Measurements from ENCODE around the gene FOXP1. TPM values are rescaled to one million over a fixed set of nuclear protein-coding genes. Genes with fewer than 3 reads are reported as not detected.

FOXP1 gene
- total RNA-seq (ENCODE audit: low replicate concordance), result 56.7 and 83.2 TPM in 2 replicates

GRCh38 chr3:71583566-71584393, at the start of gene FOXP1:
Gene FOXP1 (minus strand): TSS chr3:71583728. CDS start chr3:71198381, 385,347 bp downstream.

Other genes with a start within 250 kb of the FOXP1 start
- gene EIF4E3, start 141.7 kb upstream of the FOXP1 start, total RNA-seq (ENCODE audit: low replicate concordance), result 0.68 and 3.3 TPM in 2 replicates
- 0.08 TPM in 1 of 2 replicates, not detected in the other for gene GPR27, start 170.1 kb upstream of the FOXP1 start, total RNA-seq (ENCODE audit: low replicate concordance)
- not detected in 2 replicates for gene PROK2, start 201.4 kb upstream of the FOXP1 start, total RNA-seq (ENCODE audit: low replicate concordance)

Data from smooth muscle cell of the coronary artery (primary cell).